ENCODE data around the gene LDB2. TPM values are rescaled to one million over a fixed set of nuclear protein-coding genes. Genes with fewer than 3 reads are reported as not detected.

The LDB2 gene
- total RNA-seq, 4 donors from 2014 or later = 26.4 to 62.7 (median 40.7) TPM

GRCh38 chr4:16489226-16489625 is 409.2 kb downstream of the LDB2 start:
- Histone ChIP-seq H3K36me3 (no peaks in the 10 kb centered on the region), H3K4me3 (no peak overlapping the region), H3K27ac (no peak overlapping the region), H3K27me3 (no peaks in the 10 kb centered on the region), H3K4me1 (no peaks in the 10 kb centered on the region), H3K9me3 (no peaks in the 10 kb centered on the region)
- no peak for TF ChIP-seq EP300 (IDR thresholded peaks at IDR 0.05)
- TF ChIP-seq POLR2A (IDR thresholded peaks at IDR 0.05) = no peak
- no peak for TF ChIP-seq CTCF (IDR thresholded peaks at IDR 0.05)
- DNase-seq (ENCODE audit: low spot score in 2 of 2) = no peak
- WGBS, 2 donors = 29 to 52% methylated on average over 3 of the region's 3 CpGs

- H3K4me1 ChIP-seq = no peaks in the 10 kb centered on the region
- no peak for DNase-seq (ENCODE audit: low spot score in 2 of 2)
- no peaks in the 10 kb centered on the region for H3K27me3 ChIP-seq
- H3K27ac ChIP-seq = no peak overlapping the region
- no peak overlapping the region for H3K4me3 ChIP-seq
- no peaks in the 10 kb centered on the region for H3K36me3 ChIP-seq
- TF ChIP-seq CTCF (IDR thresholded peaks at IDR 0.05) (no peak), POLR2A (IDR thresholded peaks at IDR 0.05) (no peak), EP300 (IDR thresholded peaks at IDR 0.05) (no peak)
- 92 to 100% methylated on average over 1 of the region's 1 CpG for WGBS, 2 donors
- no peaks in the 10 kb centered on the region for H3K9me3 ChIP-seq
Measured at GRCh38 chr4:16488084-16488483, 410.4 kb downstream of the LDB2 start.

- Histone ChIP-seq H3K4me3 (no peak overlapping the region), H3K9me3 (no peaks in the 10 kb centered on the region), H3K36me3 (no peaks in the 10 kb centered on the region), H3K27ac (no peak overlapping the region), H3K27me3 (no peaks in the 10 kb centered on the region), H3K4me1 (peaks cover 0 to 5% (median 0%) of the 10 kb centered on the region in 4 donors)
- TF ChIP-seq POLR2A (IDR thresholded peaks at IDR 0.05) (no peak), CTCF (IDR thresholded peaks at IDR 0.05) (no peak), EP300 (IDR thresholded peaks at IDR 0.05) (no peak)
- WGBS, 2 donors = 41% methylated on average over 4 of the region's 4 CpGs
- no peak for DNase-seq (ENCODE audit: low spot score in 2 of 2)
Measured at GRCh38 chr4:16484711-16485110, 413.7 kb downstream of the LDB2 start.

- no peaks in the 10 kb centered on the region for H3K27me3 ChIP-seq
- 87 to 91% methylated on average over 5 of the region's 5 CpGs for WGBS, 2 donors
- no peaks in the 10 kb centered on the region for H3K36me3 ChIP-seq
- peaks cover 0 to 5% (median 0%) of the 10 kb centered on the region in 4 donors for H3K4me1 ChIP-seq
- DNase-seq (ENCODE audit: low spot score in 2 of 2) = no peak
- no peaks in the 10 kb centered on the region for H3K9me3 ChIP-seq
- TF ChIP-seq POLR2A (IDR thresholded peaks at IDR 0.05) (no peak), CTCF (IDR thresholded peaks at IDR 0.05) (no peak), EP300 (IDR thresholded peaks at IDR 0.05) (no peak)
- no peak overlapping the region for H3K27ac ChIP-seq
- no peak overlapping the region for H3K4me3 ChIP-seq
Measured at GRCh38 chr4:16483540-16483939, 414.9 kb downstream of the LDB2 start.

- H3K27ac ChIP-seq = no peak overlapping the region
- no peaks in the 10 kb centered on the region for H3K27me3 ChIP-seq
- H3K36me3 ChIP-seq = no peaks in the 10 kb centered on the region
- WGBS, 2 donors = 44 to 49% methylated on average over 2 of the region's 2 CpGs
- peaks cover 0 to 5% (median 0%) of the 10 kb centered on the region in 4 donors for H3K4me1 ChIP-seq
- no peak overlapping the region for H3K4me3 ChIP-seq
- peaks cover 0 to 6% (median 0%) of the 10 kb centered on the region in 4 donors for H3K9me3 ChIP-seq
- TF ChIP-seq EP300 (IDR thresholded peaks at IDR 0.05) (no peak), POLR2A (IDR thresholded peaks at IDR 0.05) (no peak), CTCF (IDR thresholded peaks at IDR 0.05) (no peak)
- no peak for DNase-seq (ENCODE audit: low spot score in 2 of 2)
Measured at GRCh38 chr4:16480011-16480410, 418.4 kb downstream of the LDB2 start.

Measured in tibial nerve (tissue), 4 donors.